GM12801 (cell line): Measurements from ENCODE around the gene IRGQ.

Experiments used
- TF ChIP-seq, protein P1 (sequence below): IDR thresholded peaks from one replicate; pipeline ENCODE4 v1.5.1; 2011; ENCODE audit warnings: control low read depth; ENCODE audit not compliant: insufficient read length; ENCODE audit errors: extremely low read depth

The IRGQ gene

DNA sequence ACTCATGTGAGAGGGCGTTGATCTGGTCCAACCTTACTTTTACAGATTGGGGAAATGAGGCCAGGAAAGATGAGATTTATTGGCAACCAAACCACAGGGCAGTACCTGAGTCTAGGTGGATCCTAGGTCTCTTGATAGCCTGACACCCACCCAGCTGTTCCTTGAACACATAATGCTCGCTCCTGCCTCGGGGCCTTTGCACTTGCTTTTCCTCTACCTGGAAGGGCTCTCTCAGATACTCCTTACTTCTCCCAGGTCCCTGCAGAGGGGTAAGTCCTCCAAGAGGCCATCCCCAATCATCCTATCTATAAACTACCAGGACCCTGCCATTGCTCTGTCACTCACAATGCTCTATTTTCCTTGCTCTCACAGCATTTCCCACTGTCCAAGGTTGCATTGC is 55.6 kb downstream of the IRGQ start:
- TF ChIP-seq, protein P1, sequence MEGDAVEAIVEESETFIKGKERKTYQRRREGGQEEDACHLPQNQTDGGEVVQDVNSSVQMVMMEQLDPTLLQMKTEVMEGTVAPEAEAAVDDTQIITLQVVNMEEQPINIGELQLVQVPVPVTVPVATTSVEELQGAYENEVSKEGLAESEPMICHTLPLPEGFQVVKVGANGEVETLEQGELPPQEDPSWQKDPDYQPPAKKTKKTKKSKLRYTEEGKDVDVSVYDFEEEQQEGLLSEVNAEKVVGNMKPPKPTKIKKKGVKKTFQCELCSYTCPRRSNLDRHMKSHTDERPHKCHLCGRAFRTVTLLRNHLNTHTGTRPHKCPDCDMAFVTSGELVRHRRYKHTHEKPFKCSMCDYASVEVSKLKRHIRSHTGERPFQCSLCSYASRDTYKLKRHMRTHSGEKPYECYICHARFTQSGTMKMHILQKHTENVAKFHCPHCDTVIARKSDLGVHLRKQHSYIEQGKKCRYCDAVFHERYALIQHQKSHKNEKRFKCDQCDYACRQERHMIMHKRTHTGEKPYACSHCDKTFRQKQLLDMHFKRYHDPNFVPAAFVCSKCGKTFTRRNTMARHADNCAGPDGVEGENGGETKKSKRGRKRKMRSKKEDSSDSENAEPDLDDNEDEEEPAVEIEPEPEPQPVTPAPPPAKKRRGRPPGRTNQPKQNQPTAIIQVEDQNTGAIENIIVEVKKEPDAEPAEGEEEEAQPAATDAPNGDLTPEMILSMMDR: no peak

DNA sequence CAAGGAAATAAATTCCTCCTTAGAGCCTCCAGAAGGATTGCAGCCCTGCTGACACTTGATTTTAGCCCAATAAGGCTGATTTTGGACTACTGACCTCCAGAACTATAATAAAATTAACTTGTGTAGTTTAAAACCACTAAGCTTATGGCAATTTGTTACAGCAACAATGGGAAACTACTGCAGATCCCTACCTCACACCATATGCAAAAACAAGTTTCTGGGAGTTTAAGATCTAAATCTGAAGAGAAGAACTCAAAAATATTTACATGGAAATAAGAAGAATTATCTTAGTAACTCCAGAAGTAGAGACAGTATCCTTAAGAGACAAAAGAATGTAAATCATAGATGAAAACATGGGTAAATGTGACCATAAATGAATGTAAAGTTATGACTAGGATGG is 57.0 kb downstream of the IRGQ start:
- TF ChIP-seq, protein P1: no peak

GRCh38 chr19:43534816-43535761 is 60.8 kb downstream of the IRGQ start:
- TF ChIP-seq, protein P1: no peak
